ENCODE results near the gene PHKA2.

The PHKA2 gene

GRCh38 chrX:18886344-18887161 lies 97.4 kb downstream of the PHKA2 start:
- intact Hi-C loops (cut with micrococcal nuclease) = no loop called here
- H3K4me1 Mint-ChIP-seq (ENCODE audit: low read depth) = peaks cover 30% of the 10 kb centered on the region
- peaks cover 13% of the 10 kb centered on the region for H3K36me3 Mint-ChIP-seq (ENCODE audit: low read depth)
- peaks cover 10% of the 10 kb centered on the region for H3K27me3 Mint-ChIP-seq
- H3K9me3 Mint-ChIP-seq = no peaks in the 10 kb centered on the region
- H3K4me3 Mint-ChIP-seq = peak overlapping the region; percentile 88
- peak overlapping the region; percentile 97 for H3K27ac Mint-ChIP-seq

- Mint-ChIP-seq H3K36me3 (ENCODE audit: low read depth) (peaks cover 7% of the 10 kb centered on the region), H3K4me1 (ENCODE audit: low read depth) (peaks cover 30% of the 10 kb centered on the region), H3K27ac (peak overlapping the region; percentile 97), H3K9me3 (no peaks in the 10 kb centered on the region), H3K4me3 (peak overlapping the region; percentile 88), H3K27me3 (peaks cover 10% of the 10 kb centered on the region)
- intact Hi-C loops (cut with micrococcal nuclease) = no loop called here
Observed at GRCh38 chrX:18886005-18886343, 97.9 kb downstream of the PHKA2 start.

GRCh38 chrX:18885328-18886004 lies 98.4 kb downstream of the PHKA2 start:
- intact Hi-C loops (cut with micrococcal nuclease) = no loop called here
- H3K27ac Mint-ChIP-seq = peak overlapping the region; percentile 97
- peaks cover 10% of the 10 kb centered on the region for H3K27me3 Mint-ChIP-seq
- peak overlapping the region; percentile 88 for H3K4me3 Mint-ChIP-seq
- no peaks in the 10 kb centered on the region for H3K9me3 Mint-ChIP-seq
- H3K4me1 Mint-ChIP-seq (ENCODE audit: low read depth) = peaks cover 30% of the 10 kb centered on the region
- H3K36me3 Mint-ChIP-seq (ENCODE audit: low read depth) = peaks cover 2% of the 10 kb centered on the region

GRCh38 chrX:18884916-18885315 lies 99.0 kb downstream of the PHKA2 start:
- Mint-ChIP-seq H3K27ac (no peak overlapping the region), H3K27me3 (peaks cover 10% of the 10 kb centered on the region), H3K4me3 (no peak overlapping the region), H3K4me1 (ENCODE audit: low read depth) (peaks cover 30% of the 10 kb centered on the region), H3K36me3 (ENCODE audit: low read depth) (no peaks in the 10 kb centered on the region), H3K9me3 (no peaks in the 10 kb centered on the region)
- intact Hi-C loops (cut with micrococcal nuclease) = no loop called here

GRCh38 chrX:18883961-18884765 lies 99.8 kb downstream of the PHKA2 start:
- no peak overlapping the region for H3K4me3 Mint-ChIP-seq
- peaks cover 30% of the 10 kb centered on the region for H3K4me1 Mint-ChIP-seq (ENCODE audit: low read depth)
- no peaks in the 10 kb centered on the region for H3K36me3 Mint-ChIP-seq (ENCODE audit: low read depth)
- H3K9me3 Mint-ChIP-seq = no peaks in the 10 kb centered on the region
- H3K27ac Mint-ChIP-seq = no peak overlapping the region
- intact Hi-C loops (cut with micrococcal nuclease) = no loop called here
- peaks cover 10% of the 10 kb centered on the region for H3K27me3 Mint-ChIP-seq

GRCh38 chrX:18883234-18883960 lies 100.5 kb downstream of the PHKA2 start:
- Mint-ChIP-seq H3K36me3 (ENCODE audit: low read depth) (no peaks in the 10 kb centered on the region), H3K27ac (no peak overlapping the region), H3K4me3 (no peak overlapping the region), H3K9me3 (no peaks in the 10 kb centered on the region), H3K27me3 (peaks cover 10% of the 10 kb centered on the region), H3K4me1 (ENCODE audit: low read depth) (peaks cover 30% of the 10 kb centered on the region)
- intact Hi-C loops (cut with micrococcal nuclease) = no loop called here

- Mint-ChIP-seq H3K27ac (no peak overlapping the region), H3K36me3 (ENCODE audit: low read depth) (no peaks in the 10 kb centered on the region), H3K4me1 (ENCODE audit: low read depth) (no peaks in the 10 kb centered on the region), H3K27me3 (peaks cover 7% of the 10 kb centered on the region), H3K4me3 (no peak overlapping the region), H3K9me3 (no peaks in the 10 kb centered on the region)
- intact Hi-C loops (cut with micrococcal nuclease) = no loop called here
Observed at GRCh38 chrX:18879144-18879543, 104.8 kb downstream of the PHKA2 start.

- Mint-ChIP-seq H3K27me3 (peaks cover 5% of the 10 kb centered on the region), H3K4me3 (no peak overlapping the region)
- intact Hi-C loops (cut with micrococcal nuclease) = no loop called here
Observed at GRCh38 chrX:18877469-18877868, 106.4 kb downstream of the PHKA2 start.

GRCh38 chrX:18875256-18875878 lies 108.5 kb downstream of the PHKA2 start:
- H3K4me1 Mint-ChIP-seq (ENCODE audit: low read depth) = no peaks in the 10 kb centered on the region
- H3K36me3 Mint-ChIP-seq (ENCODE audit: low read depth) = no peaks in the 10 kb centered on the region
- H3K4me3 Mint-ChIP-seq = no peak overlapping the region
- intact Hi-C loops (cut with micrococcal nuclease) = no loop called here
- no peak overlapping the region for H3K27ac Mint-ChIP-seq
- peaks cover 1% of the 10 kb centered on the region for H3K27me3 Mint-ChIP-seq
- H3K9me3 Mint-ChIP-seq = no peaks in the 10 kb centered on the region

More at GRCh38 chrX:18877469-18877868, 106.4 kb downstream of the PHKA2 start:
- H3K36me3 Mint-ChIP-seq (ENCODE audit: low read depth) = no peaks in the 10 kb centered on the region
- no peaks in the 10 kb centered on the region for H3K4me1 Mint-ChIP-seq (ENCODE audit: low read depth)
- H3K27ac Mint-ChIP-seq = no peak overlapping the region
- no peaks in the 10 kb centered on the region for H3K9me3 Mint-ChIP-seq

- H3K9me3 Mint-ChIP-seq = no peaks in the 10 kb centered on the region
- H3K4me3 Mint-ChIP-seq = no peak overlapping the region
- no peaks in the 10 kb centered on the region for H3K4me1 Mint-ChIP-seq (ENCODE audit: low read depth)
- H3K27me3 Mint-ChIP-seq = peaks cover 1% of the 10 kb centered on the region
- H3K36me3 Mint-ChIP-seq (ENCODE audit: low read depth) = no peaks in the 10 kb centered on the region
- intact Hi-C loops (cut with micrococcal nuclease) = no loop called here
- H3K27ac Mint-ChIP-seq = no peak overlapping the region
Observed at GRCh38 chrX:18874560-18875255, 109.2 kb downstream of the PHKA2 start.

GRCh38 chrX:18873836-18874235 lies 110.1 kb downstream of the PHKA2 start:
- Mint-ChIP-seq H3K4me3 (no peak overlapping the region), H3K4me1 (ENCODE audit: low read depth) (no peaks in the 10 kb centered on the region), H3K27me3 (peaks cover 1% of the 10 kb centered on the region), H3K9me3 (no peaks in the 10 kb centered on the region), H3K27ac (no peak overlapping the region), H3K36me3 (ENCODE audit: low read depth) (no peaks in the 10 kb centered on the region)
- intact Hi-C loops (cut with micrococcal nuclease) = no loop called here

- H3K4me3 Mint-ChIP-seq = no peak overlapping the region
- no peak overlapping the region for H3K27ac Mint-ChIP-seq
- no peaks in the 10 kb centered on the region for H3K36me3 Mint-ChIP-seq (ENCODE audit: low read depth)
- H3K4me1 Mint-ChIP-seq (ENCODE audit: low read depth) = no peaks in the 10 kb centered on the region
- H3K9me3 Mint-ChIP-seq = no peaks in the 10 kb centered on the region
- intact Hi-C loops (cut with micrococcal nuclease) = no loop called here
- peaks cover 1% of the 10 kb centered on the region for H3K27me3 Mint-ChIP-seq
Observed at GRCh38 chrX:18873189-18873791, 110.6 kb downstream of the PHKA2 start.
